OCI-LY1 (cell line): ENCODE data around the gene MYH7.

ENCODE experiments used
- H2AFZ ChIP-seq: fragments of 200-600 bp; sonication (generic), shearing (Covaris generic); 2 replicates; pipeline ENCODE4 v1.6.0; 2014; ENCODE audit warnings: antibody characterized with exemption, mild to moderate bottlenecking, low read length
- H3F3A ChIP-seq: fragments of 200-600 bp; sonication (generic), shearing (Covaris generic); 2 replicates; pipeline ENCODE4 v1.6.0; 2014; ENCODE audit warnings: mild to moderate bottlenecking, antibody characterized with exemption, low read length, moderate library complexity; ENCODE audit not compliant: insufficient read depth
- H3K27ac ChIP-seq: fragments of 200-600 bp; sonication (generic); 2 replicates; pipeline ENCODE4 v1.5.1; 2014; ENCODE audit warnings: low read length, mixed run types, mild to moderate bottlenecking, low read depth; ENCODE audit not compliant: poor library complexity, severe bottlenecking
- H3K27me3 ChIP-seq: fragments of 200-600 bp; sonication (generic); 2 replicates; pipeline ENCODE4 v1.6.0; 2014; ENCODE audit warnings: antibody characterized with exemption, mild to moderate bottlenecking, low read length, moderate library complexity; ENCODE audit not compliant: insufficient read depth
- H3K36me3 ChIP-seq: fragments of 200-600 bp; sonication (generic); 2 replicates; pipeline ENCODE4 v1.6.1; 2014; ENCODE audit warnings: mild to moderate bottlenecking, antibody characterized with exemption, low read length, moderate library complexity, mixed read lengths; ENCODE audit not compliant: insufficient read depth
- H3K4me1 ChIP-seq: fragments of 200-600 bp; sonication (generic); 2 replicates; pipeline ENCODE4 v1.5.1; 2014; ENCODE audit warnings: mild to moderate bottlenecking, low read length, moderate library complexity; ENCODE audit not compliant: insufficient read depth, severe bottlenecking
- H3K4me2 ChIP-seq: fragments of 200-600 bp; sonication (generic), shearing (Covaris generic); 2 replicates; pipeline ENCODE4 v1.6.1; 2014; ENCODE audit warnings: low read length
- H3K4me3 ChIP-seq: fragments of 200-600 bp; sonication (generic); 2 replicates; pipeline ENCODE4 v1.5.1; 2014; ENCODE audit warnings: low read length, low read depth, mild to moderate bottlenecking, mixed read lengths; ENCODE audit not compliant: poor library complexity, severe bottlenecking
- H3K79me2 ChIP-seq: fragments of 200-600 bp; shearing (Covaris generic); 2 replicates; pipeline ENCODE4 v1.6.1; 2016; ENCODE audit warnings: mixed run types, low read length, mixed read lengths; ENCODE audit not compliant: insufficient read depth
- H3K9ac ChIP-seq: fragments of 200-600 bp; sonication (generic), shearing (Covaris generic); 2 replicates; pipeline ENCODE4 v1.6.1; 2014; ENCODE audit warnings: mild to moderate bottlenecking, low read length, mixed read lengths
- H3K9me2 ChIP-seq: fragments of 200-600 bp; sonication (generic), shearing (Covaris generic); 2 replicates; pipeline ENCODE4 v1.6.1; 2014; ENCODE audit warnings: low read depth, mild to moderate bottlenecking, low read length, mixed read lengths
- H3K9me3 ChIP-seq: fragments of 200-600 bp; shearing (Covaris generic); 2 replicates; pipeline ENCODE4 v1.6.1; 2014; ENCODE audit warnings: low read length, mixed read lengths
- H4K20me1 ChIP-seq: fragments of 200-600 bp; sonication (generic), shearing (Covaris generic); 2 replicates; pipeline ENCODE4 v1.6.0; 2016; ENCODE audit warnings: mild to moderate bottlenecking, low read length; ENCODE audit not compliant: insufficient read depth
- CTCF ChIP-seq: fragments of 200-600 bp; sonication (generic), shearing (Covaris generic); IDR thresholded peaks from 2 replicates; pipeline ENCODE4 v1.5.1; 2017; ENCODE audit warnings: mild to moderate bottlenecking, antibody characterized with exemption, low read length, moderate library complexity, mixed read lengths
- EZH2 ChIP-seq: fragments of 200-600 bp; sonication (generic), shearing (Covaris generic); IDR thresholded peaks from 2 replicates; pipeline ENCODE4 v1.8.0; 2017; ENCODE audit warnings: borderline replicate concordance, mixed run types, mild to moderate bottlenecking, antibody characterized with exemption, low read length, moderate library complexity, mixed read lengths

Gene MYH7

DNA sequence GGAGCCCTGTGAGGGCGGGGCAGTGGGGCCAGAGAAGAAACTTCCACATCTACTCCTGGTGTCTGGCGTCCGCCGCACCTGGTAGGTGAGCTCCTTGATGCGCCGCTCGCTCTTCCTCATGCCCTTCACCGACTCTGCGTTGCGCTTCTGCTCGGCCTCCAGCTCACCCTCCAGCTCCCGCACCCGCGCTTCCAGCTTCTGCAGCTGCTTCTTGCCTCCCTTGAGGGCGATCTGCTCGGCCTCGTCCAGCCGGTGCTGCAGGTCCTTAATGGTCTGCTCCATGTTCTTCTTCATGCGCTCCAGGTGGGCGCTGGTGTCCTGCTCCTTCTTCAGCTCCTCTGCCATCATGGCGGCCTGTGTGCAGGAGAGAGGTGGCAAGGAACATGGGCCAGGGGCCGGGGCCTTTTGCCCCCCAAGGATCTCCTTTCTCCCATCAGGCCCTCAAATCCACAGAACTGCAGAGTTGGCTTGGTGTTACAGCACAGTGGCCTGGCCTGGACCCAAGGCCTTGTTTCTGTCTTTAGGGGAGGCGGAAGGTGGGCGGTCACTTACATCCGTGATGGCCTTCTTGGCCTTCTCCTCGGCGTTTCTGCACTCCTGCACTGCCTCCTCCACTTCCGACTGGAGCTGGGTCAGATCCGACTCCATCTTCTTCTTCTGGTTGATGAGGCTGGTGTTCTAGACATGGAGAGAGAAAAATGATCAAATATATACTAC is 50.9 kb downstream of the MYH7 start:
- H3K9me3 ChIP-seq, result no peaks in the 10 kb centered on the region
- H3K9me2 ChIP-seq, result no peaks in the 10 kb centered on the region
- no peak overlapping the region for H3K27ac ChIP-seq
- no peaks in the 10 kb centered on the region for H3K79me2 ChIP-seq
- H3K27me3 ChIP-seq, result peaks cover 7% of the 10 kb centered on the region; the same call in 1 of the 2 replicates
- no peaks in the 10 kb centered on the region for H4K20me1 ChIP-seq
- no peaks in the 10 kb centered on the region for H3K4me1 ChIP-seq
- no peak for TF ChIP-seq EZH2
- TF ChIP-seq CTCF, result no peak
- H3F3A ChIP-seq, result no peaks in the 10 kb centered on the region
- no peaks in the 10 kb centered on the region for H3K36me3 ChIP-seq
- H3K4me2 ChIP-seq, result no peak overlapping the region
- no peak overlapping the region for H3K4me3 ChIP-seq
- no peak overlapping the region for H2AFZ ChIP-seq
- H3K9ac ChIP-seq, result no peak overlapping the region

- Histone ChIP-seq H3K4me2 (no peak overlapping the region), H3K79me2 (no peaks in the 10 kb centered on the region), H3K4me3 (no peak overlapping the region), H2AFZ (no peak overlapping the region), H3K27ac (no peak overlapping the region), H3K4me1 (no peaks in the 10 kb centered on the region), H3K9me2 (no peaks in the 10 kb centered on the region), H3K9ac (no peak overlapping the region), H4K20me1 (no peaks in the 10 kb centered on the region), H3K36me3 (no peaks in the 10 kb centered on the region), H3K27me3 (peaks cover 7% of the 10 kb centered on the region; the same call in 1 of the 2 replicates), H3K9me3 (no peaks in the 10 kb centered on the region), H3F3A (no peaks in the 10 kb centered on the region)
- no peak for TF ChIP-seq CTCF
- TF ChIP-seq EZH2, result no peak
These were observed 52.6 kb downstream of the MYH7 start for GRCh38 chr14:23382731-23383440.

DNA sequence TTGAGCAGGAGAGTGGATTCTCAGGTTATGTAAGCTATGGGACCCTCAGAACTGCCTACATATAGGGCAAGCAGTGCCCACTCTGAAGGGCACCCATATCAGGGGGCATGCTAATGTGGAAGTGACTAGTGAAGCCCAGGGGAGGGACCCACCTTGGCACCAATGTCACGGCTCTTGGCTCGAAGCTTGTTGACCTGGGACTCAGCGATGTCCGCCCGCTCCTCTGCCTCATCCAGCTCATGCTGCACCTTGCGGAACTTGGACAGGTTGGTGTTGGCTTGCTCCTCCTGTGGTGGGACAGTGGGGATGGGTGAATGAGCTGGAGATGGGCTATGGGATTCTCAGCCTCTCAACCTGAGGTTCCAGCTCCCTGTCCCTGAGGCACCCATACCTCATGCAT is 53.2 kb downstream of the MYH7 start:
- Histone ChIP-seq H3F3A (no peaks in the 10 kb centered on the region), H3K27me3 (peaks cover 7% of the 10 kb centered on the region; the same call in 1 of the 2 replicates), H3K4me3 (no peak overlapping the region)

More for the DNA sequence above, 53.2 kb downstream of the MYH7 start:
- H3K9ac ChIP-seq, result no peak overlapping the region
- no peaks in the 10 kb centered on the region for H3K79me2 ChIP-seq
- no peaks in the 10 kb centered on the region for H3K4me1 ChIP-seq
- TF ChIP-seq CTCF (no peak), EZH2 (no peak)
- H4K20me1 ChIP-seq, result no peaks in the 10 kb centered on the region
- no peaks in the 10 kb centered on the region for H3K9me3 ChIP-seq
- H3K27ac ChIP-seq, result no peak overlapping the region
- no peak overlapping the region for H2AFZ ChIP-seq
- no peaks in the 10 kb centered on the region for H3K36me3 ChIP-seq
- no peak overlapping the region for H3K4me2 ChIP-seq
- no peaks in the 10 kb centered on the region for H3K9me2 ChIP-seq
